Chondrocyte (in vitro differentiated cells): ENCODE measurements around the gene NELL1. TPM values are rescaled to one million over a fixed set of nuclear protein-coding genes. Genes with fewer than 3 reads are reported as not detected.

Experiments
- DNase-seq: peaks from one replicate; pipeline ENCODE4 v3.0.0; 2021; ENCODE audit warnings: mixed read lengths, low spot score
- H3K27ac Mint-ChIP-seq: one replicate; pipeline ENCODE4 v1.8.0; 2021; ENCODE audit warnings: mild to moderate bottlenecking, moderate library complexity, mixed read lengths; ENCODE audit not compliant: unreplicated experiment
- H3K27me3 Mint-ChIP-seq: 2 replicates; pipeline ENCODE4 v1.8.0; 2021; ENCODE audit warnings: low read depth, mixed read lengths
- H3K36me3 Mint-ChIP-seq: 2 replicates; pipeline ENCODE4 v1.8.0; 2021; ENCODE audit warnings: low read depth, mixed read lengths
- H3K4me1 Mint-ChIP-seq: 2 replicates; pipeline ENCODE4 v1.8.0; 2021; ENCODE audit warnings: low read depth, mild to moderate bottlenecking, mixed read lengths
- H3K4me3 Mint-ChIP-seq: one replicate; pipeline ENCODE4 v1.8.0; 2021; ENCODE audit warnings: mild to moderate bottlenecking, moderate library complexity, mixed read lengths; ENCODE audit not compliant: unreplicated experiment
- H3K9me3 Mint-ChIP-seq: 2 replicates; pipeline ENCODE4 v1.8.0; 2021; ENCODE audit warnings: low read depth, mixed read lengths
- CTCF ChIP-seq: fragments of 200-600 bp; sonication (generic); IDR thresholded peaks from 2 replicates; pipeline ENCODE4 v1.5.0; 2021; ENCODE audit warnings: antibody characterized with exemption, mild to moderate bottlenecking, moderate library complexity
- total RNA-seq: library from RNA; stranded (reverse); gene quantifications from 3 replicates; pipeline ENCODE4 v1.2.1, GENCODE V29; 2021

NELL1 gene
- total RNA-seq, 1 donor from 2014 or later: not detected

- Mint-ChIP-seq H3K36me3 (no peaks in the 10 kb centered on the region), H3K27me3 (no peaks in the 10 kb centered on the region), H3K4me1 (no peaks in the 10 kb centered on the region), H3K9me3 (peaks cover 9% of the 10 kb centered on the region), H3K27ac (no peak overlapping the region), H3K4me3 (no peak overlapping the region)
- no peak for TF ChIP-seq CTCF
- DNase-seq: no peak
Measured at GRCh38 chr11:21285104-21285503, 615.7 kb downstream of the NELL1 start.

GRCh38 chr11:21289686-21290085 lies 620.3 kb downstream of the NELL1 start:
- Mint-ChIP-seq H3K4me3 (no peak overlapping the region), H3K27me3 (no peaks in the 10 kb centered on the region), H3K27ac (no peak overlapping the region), H3K4me1 (no peaks in the 10 kb centered on the region), H3K9me3 (peaks cover 25% of the 10 kb centered on the region), H3K36me3 (no peaks in the 10 kb centered on the region)
- no peak for DNase-seq
- no peak for TF ChIP-seq CTCF

- Mint-ChIP-seq H3K27ac (no peak overlapping the region), H3K9me3 (peaks cover 23% of the 10 kb centered on the region), H3K36me3 (no peaks in the 10 kb centered on the region), H3K4me1 (no peaks in the 10 kb centered on the region), H3K27me3 (no peaks in the 10 kb centered on the region), H3K4me3 (no peak overlapping the region)
- TF ChIP-seq CTCF: no peak
- DNase-seq: no peak
Measured at GRCh38 chr11:21295508-21295907, 626.1 kb downstream of the NELL1 start.

DNA sequence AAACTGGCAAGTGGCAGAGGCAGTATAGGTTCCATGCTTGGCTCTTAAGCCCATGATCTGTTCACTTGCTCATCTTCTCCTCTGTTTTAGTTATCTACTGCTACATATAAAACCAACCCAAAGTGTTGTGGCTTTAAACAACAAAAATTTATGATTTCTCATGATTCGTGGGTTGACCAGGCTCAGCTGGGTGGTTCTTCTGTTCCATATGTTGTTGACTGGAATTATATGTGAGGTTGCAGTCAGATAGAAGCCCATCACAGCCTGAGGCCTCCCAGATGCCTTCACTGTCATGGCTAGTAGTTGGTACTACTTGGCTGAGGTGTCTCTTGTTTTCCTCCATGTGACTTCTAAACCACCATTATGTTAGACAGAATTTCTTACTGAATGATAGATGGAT lies 632.6 kb downstream of the NELL1 start:
- Mint-ChIP-seq H3K9me3 (peaks cover 3% of the 10 kb centered on the region), H3K4me1 (no peaks in the 10 kb centered on the region), H3K27me3 (no peaks in the 10 kb centered on the region), H3K4me3 (no peak overlapping the region), H3K36me3 (no peaks in the 10 kb centered on the region), H3K27ac (no peak overlapping the region)
- DNase-seq: no peak
- no peak for TF ChIP-seq CTCF

DNA sequence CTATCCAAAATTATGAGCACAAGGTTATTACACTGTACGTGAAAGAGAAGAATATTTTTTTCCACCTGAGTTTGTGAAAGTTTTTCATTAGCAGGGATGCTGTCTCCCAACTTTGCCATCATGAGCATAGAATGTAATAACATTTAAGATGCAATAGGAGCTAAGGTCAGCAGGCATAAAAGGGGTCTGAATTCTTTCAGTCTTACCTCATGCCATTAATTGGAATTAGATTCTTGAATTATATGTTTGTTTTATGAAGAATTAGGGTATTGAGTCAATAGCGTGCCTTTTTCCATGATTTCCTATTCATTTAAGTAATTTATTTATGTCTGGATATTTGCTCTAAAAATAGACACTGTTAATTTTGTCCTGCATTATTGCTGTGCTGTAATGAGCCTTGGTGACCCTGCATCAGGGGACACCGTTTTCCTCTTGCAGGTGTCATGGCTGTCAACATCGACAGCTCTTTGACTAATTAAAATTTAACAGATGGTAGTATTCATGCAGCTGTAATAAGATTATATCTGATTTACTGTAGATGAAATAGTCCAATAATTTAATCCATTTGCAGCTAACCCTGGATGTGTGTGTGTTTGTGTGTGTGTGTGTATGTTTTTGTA lies 637.5 kb downstream of the NELL1 start:
- no peak for DNase-seq
- no peak for TF ChIP-seq CTCF
- H3K27me3 Mint-ChIP-seq: peaks cover 2% of the 10 kb centered on the region
- no peaks in the 10 kb centered on the region for H3K36me3 Mint-ChIP-seq
- no peaks in the 10 kb centered on the region for H3K4me1 Mint-ChIP-seq
- no peak overlapping the region for H3K27ac Mint-ChIP-seq
- no peak overlapping the region for H3K4me3 Mint-ChIP-seq
- H3K9me3 Mint-ChIP-seq: peaks cover 3% of the 10 kb centered on the region
